Fibroblast of the aortic adventitia (primary cell): ENCODE data around the gene TPGS2. TPM values are rescaled to one million over a fixed set of nuclear protein-coding genes. Genes with fewer than 3 reads are reported as not detected.
"Not testable (repeated sequence)": the region's sequence is repeated elsewhere in the genome, so short reads cannot be mapped to it uniquely, and the experiment has no call there.

Experiments
- DNase-seq: peaks from one replicate; pipeline ENCODE4 v3.0.0-alpha.2; 2010; ENCODE audit warnings: low read depth
- H3K4me3 ChIP-seq: 2 replicates; pipeline ENCODE4 v1.5.1; 2011; ENCODE audit warnings: low read depth, mild to moderate bottlenecking, control low read depth, low read length, moderate library complexity
- CTCF ChIP-seq: IDR thresholded peaks from 2 replicates; pipeline ENCODE4 v1.5.1; 2011; ENCODE audit warnings: mild to moderate bottlenecking, low read length, control low read depth, inconsistent platforms; ENCODE audit not compliant: insufficient read depth
- total RNA-seq: library from RNA; depleted of rRNA; stranded (reverse); fragments of >200 nt; gene quantifications from 2 replicates; pipeline ENCODE4 v1.2.3, GENCODE V29; 2012; ENCODE audit warnings: low replicate concordance

Gene TPGS2
- 62.8 and 115 TPM in 2 replicates for total RNA-seq

- TF ChIP-seq CTCF = peak; percentile 43
- peak within 1 kb of the TSS; percentile 97 for H3K4me3 ChIP-seq
- peak; percentile 70 for DNase-seq
Measured at GRCh38 chr18:36828630-36829361, at the start of gene TPGS2, which contains the start of gene KIAA1328. Gene TPGS2 (minus strand): TSS chr18:36829002. CDS start chr18:36828767, 235 bp downstream. Gene KIAA1328 (plus strand): TSS chr18:36829127. CDS start chr18:36829139, 12 bp downstream.

GRCh38 chr18:36873826-36874225 lies 45.0 kb upstream of the TPGS2 start:
- H3K4me3 ChIP-seq, DNase-seq: not testable (repeated sequence)

DNA sequence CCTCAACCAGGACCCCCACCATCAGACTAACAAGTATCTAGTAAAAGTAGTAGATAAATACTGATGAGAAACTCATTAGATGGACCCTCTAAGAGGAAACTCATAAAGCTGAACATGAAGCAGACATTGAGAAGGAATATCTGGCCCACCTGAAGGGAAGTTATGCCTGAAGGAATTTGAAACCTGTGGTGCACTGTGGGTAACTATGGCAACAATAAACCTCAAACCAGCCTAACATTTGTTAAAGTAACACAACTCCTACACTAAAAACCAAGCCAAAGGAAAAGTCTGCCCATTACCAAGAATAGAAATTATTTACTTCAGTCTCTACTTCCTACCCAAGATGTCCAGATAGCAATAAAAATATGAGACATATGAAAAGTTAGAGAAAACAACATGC lies 43.5 kb upstream of the TPGS2 start:
- no peak for DNase-seq
- no peak overlapping the region for H3K4me3 ChIP-seq
- no peak for TF ChIP-seq CTCF

GRCh38 chr18:36871801-36872200 lies 43.0 kb upstream of the TPGS2 start:
- DNase-seq = no peak
- no peak overlapping the region for H3K4me3 ChIP-seq
- no peak for TF ChIP-seq CTCF

DNA sequence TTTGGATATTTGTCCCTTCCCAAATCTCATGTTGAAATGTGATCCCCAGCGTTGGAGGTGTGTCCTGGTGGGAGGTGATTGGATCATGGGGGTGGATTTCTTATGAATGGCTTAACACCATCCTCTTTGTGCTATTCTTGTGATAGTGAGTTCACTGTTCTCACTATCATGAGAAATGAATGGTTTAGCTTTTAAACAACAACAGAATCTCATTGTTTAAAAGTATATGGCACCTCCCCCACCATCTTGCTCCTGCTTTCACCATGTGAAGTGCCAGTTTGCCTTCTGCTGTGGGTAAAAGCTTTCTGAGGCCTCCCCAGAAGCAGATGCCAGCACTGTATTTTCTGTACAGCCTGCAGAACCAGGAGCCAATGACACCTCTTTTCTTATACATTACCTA lies 38.3 kb upstream of the TPGS2 start:
- TF ChIP-seq CTCF = no peak
- DNase-seq = no peak

GRCh38 chr18:36862182-36862581 lies 33.4 kb upstream of the TPGS2 start:
- no peak for DNase-seq
- no peak overlapping the region for H3K4me3 ChIP-seq
- no peak for TF ChIP-seq CTCF

More for the DNA sequence above, 38.3 kb upstream of the TPGS2 start:
- no peak overlapping the region for H3K4me3 ChIP-seq

- no peak for TF ChIP-seq CTCF
- DNase-seq = no peak
- no peak overlapping the region for H3K4me3 ChIP-seq
Measured at GRCh38 chr18:36856815-36857214, 28.0 kb upstream of the TPGS2 start.
